Measurements from ENCODE around the gene HTR1B.

- TF ChIP-seq POLR2AphosphoS5 (IDR thresholded peaks at IDR 0.05; ENCODE audit: low read depth, low read length) (no peak), POLR2A (IDR thresholded peaks at IDR 0.05; ENCODE audit: low read depth, low read length) (no peak)
Observed at GRCh38 chr6:77425216-77425615, 38.1 kb downstream of the HTR1B start.

Data from GM12892 (cell line).